GM19023 (cell line): ENCODE measurements around the gene PDE3B.
A peak's percentile ranks its signal among the peaks of the same experiment; 100 is the strongest.
"Not testable (repeated sequence)": the region's sequence is repeated elsewhere in the genome, so short reads cannot be mapped to it uniquely, and the experiment has no call there.

Experiments used
- ATAC-seq: cut with Tn5 transposase; IDR thresholded peaks from one replicate; pipeline ENCODE4 v1.9.1; 2021; ENCODE audit warnings: mild to moderate bottlenecking, moderate library complexity; ENCODE audit not compliant: unreplicated experiment

Gene PDE3B

DNA sequence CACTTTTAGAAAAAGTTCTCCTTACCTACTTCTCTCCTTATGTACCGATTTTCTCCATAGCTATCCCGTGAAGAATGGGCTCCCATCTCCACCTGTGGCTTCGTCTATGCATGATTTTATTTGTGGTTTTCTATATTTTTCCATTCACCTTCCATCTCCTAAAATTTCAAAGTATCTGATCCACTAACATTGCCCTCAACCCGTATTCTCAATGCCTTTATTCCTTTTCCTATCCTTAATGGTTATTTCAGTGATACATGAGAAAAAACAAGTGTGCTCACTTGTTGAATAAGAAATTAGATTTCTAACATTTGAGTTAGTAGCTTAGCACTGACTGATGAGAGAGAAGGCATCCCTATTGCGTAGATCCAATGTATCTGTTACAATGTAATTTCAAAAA is 231.6 kb downstream of the PDE3B start:
- no peak for ATAC-seq

GRCh38 chr11:14881576-14882193 is 238.1 kb downstream of the PDE3B start:
- ATAC-seq, result no peak

DNA sequence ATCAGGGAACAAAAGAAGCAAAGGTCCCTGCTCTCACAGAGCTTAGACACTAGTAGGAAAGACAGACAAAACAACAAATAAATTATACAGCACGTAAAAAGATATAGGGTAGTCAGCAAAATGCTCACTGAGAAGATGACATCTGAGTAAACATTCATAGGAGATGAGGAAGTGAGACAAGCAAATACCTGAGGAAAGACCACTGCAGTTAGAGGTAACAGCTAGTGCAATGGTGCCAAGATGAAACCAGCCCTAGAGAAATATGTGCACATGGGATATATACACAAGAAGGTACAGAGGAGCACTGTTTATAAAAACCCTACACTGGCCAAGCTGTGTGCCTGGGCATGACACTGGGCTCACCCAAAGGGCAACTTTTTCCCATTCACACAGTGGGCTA is 238.6 kb downstream of the PDE3B start:
- ATAC-seq, result no peak

GRCh38 chr11:14883683-14884082 is 240.1 kb downstream of the PDE3B start:
- not testable (repeated sequence) for ATAC-seq

- ATAC-seq, result no peak
Observed at GRCh38 chr11:14884667-14885273, 241.2 kb downstream of the PDE3B start.

DNA sequence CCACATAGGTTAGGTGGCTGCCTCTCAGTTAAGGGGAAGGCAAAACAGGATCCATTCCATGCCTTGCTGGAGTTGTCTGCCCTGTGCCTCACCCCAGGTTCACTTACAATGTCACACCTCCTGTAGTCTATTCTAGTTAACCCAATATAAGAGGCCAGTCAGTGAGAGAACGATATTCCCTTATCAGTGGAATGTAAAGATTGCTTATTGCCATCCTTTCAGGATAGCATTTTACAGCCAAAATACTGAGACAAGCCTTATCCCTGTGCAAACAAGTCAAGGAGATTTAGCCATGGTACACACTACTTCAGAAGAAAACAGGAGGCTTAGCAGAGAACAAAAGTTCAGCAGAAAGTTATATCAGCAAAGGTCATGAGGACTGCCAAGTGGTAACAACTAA is 242.9 kb downstream of the PDE3B start:
- no peak for ATAC-seq

DNA sequence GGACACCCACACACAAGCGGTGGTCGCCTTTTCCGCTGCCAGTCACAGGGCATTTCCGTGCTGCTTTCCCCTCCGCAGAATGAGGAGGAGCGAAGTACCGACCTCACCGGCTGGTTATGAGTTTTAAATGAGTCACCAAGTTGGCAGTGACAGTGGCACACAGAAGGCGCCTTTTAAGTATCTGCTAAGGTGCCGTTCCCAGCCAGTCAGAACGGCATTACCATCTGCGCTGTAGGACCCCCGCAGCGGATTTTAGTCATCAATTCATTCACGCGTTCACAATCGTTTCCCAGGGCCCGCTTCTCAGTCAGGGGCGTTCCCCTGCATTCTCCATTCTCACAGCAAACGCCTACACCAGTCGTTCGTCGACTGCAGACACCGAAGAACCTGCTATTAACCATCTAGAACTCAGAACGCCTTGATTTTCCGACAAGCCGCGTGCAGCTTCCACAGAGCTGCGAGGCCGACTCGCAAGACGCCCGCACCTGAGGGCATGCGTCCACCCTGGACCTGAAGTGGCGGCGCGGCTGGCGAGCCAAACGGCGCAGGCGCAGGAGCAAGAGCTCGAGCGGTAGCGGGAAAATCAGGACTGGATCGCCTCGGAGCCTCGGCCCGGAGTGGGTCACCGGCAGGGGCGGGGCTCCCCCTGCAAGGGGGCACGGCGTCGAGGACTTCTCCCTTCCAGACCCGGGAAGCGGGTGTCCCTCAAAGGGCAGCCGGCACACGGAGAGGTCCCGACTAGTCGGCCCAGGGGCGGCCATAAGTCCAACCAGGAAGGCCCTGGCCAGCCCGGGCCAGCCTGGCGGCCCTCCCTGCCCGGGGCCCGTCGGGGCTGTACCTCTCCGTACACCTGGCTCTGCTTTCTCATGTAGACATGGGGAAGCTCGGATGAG is 247.8 kb downstream of the PDE3B start:
- peak; percentile 61 for ATAC-seq

- peak; percentile 95 for ATAC-seq
Observed at GRCh38 chr11:14892036-14892556, 248.5 kb downstream of the PDE3B start, which contains the start of gene CYP2R1. Gene CYP2R1 (minus strand): TSS chr11:14892231. CDS start chr11:14892205, 26 bp downstream.

DNA sequence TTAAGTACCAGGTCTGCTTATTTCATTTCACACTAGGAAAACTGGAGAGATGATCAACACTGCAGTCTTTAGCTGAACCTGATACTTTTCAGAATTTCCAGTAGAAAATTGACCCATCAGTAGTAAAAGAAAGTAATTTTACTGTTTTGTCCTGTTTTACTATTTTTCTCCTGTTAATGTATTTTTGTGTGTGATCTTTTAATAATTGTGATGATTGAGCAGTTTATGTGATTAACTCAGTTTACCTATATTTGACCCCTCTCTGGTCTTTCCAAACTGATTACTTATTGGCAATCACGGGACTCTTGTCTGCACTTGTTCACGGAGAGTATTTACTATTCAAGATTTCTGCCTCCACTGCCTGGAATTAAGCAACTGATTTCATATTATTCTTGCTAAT is 249.0 kb downstream of the PDE3B start:
- ATAC-seq, result no peak

DNA sequence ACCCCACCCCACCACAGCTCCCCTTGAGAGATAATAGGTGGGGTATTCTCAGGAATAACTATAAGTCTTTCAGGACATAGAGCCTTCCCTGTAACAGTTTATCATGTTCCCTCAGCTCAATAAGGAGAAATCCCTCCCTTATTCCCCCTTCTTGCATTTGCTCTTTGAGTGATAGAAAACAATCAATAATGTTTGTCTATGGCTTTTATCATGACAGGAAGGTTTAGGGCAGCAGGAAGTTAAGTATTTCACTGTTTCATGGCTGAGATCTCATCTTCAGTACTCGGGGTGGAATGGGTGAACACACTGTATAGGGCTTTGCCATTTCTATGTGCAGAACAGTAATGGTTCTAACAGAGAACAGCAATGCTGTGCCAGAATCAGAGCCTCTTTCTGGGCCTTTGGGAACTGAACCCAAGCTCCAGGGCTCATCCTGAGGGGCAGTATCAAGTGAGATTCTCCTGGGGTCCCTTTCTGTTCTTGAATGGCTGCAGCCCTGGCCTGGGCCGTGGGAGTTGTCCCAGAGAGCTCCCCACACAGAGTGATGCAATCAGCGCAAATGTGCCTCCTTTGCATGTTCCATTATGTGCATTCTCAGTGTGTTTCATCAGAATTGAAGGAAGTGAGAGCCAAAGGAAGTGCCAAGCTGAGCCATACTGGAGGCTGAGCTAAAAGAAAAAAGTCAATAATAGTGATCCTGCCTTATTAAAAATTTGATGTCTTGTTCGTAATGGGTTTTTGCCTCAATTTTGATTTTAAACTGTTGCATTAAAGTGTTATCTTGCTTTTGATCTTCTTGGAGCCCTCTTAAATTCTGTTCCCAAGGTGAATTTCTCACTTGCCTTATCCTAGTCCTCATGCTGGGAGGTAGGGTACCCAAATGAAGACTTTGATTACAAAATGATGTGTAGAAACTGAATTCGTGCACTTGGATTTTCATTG is 251.3 kb downstream of the PDE3B start:
- ATAC-seq, result no peak

DNA sequence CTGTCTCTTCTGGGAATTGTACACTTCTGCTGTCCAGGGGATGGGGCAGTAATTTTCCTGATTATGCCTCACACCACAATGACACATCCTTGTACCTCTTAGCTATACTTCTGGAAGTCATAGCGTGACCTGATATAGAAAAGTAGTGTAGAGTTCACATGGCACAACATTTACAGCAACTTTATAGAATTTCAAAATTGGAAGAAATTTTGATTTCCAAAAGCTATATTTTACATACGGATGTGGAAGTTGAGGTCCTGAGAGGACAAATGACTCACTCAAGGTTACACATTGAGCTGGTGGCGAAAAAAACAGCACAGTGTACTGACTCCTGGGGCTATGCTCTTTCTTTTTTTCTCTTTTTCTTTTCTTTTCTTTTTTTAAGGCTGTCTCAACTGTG is 254.8 kb downstream of the PDE3B start:
- no peak for ATAC-seq

DNA sequence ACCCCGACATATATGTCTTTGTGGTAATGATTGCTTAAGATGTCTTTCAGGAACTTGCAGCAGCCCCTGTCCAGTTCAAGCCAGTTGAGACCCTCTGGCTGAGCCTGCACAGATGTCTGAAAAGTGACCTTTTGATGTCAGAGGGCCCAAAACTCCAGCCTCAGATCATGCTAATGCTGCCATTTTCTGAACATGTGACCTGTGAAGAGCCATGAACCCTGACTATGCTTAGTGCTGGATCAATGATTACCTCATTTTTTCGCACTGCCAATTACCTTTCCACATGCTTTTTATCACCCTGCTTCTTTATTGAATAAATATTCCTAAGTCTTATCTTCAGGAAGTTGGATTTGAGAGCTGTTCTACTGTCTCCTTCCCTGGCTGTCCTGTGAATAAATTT is 255.3 kb downstream of the PDE3B start:
- ATAC-seq, result no peak

- ATAC-seq, result no peak
Observed at GRCh38 chr11:14902650-14903350, 259.2 kb downstream of the PDE3B start.

DNA sequence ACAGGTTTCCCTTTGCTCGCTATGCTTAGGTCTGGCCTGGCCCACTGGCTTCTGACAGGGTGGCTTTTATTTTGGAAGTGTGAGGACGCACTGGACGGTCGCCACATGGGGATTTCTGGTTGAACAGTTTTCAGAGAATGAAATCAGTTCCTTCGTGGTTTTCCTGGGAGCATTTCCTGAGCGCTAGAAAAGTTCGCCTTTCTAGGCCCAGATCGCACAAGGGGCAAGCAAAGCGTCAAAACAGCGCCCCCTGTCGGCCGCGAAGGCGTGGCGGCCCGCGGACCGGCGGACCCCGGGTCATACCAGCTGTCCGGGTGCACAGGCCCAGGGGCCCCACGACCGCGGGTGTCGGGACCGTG is 261.1 kb downstream of the PDE3B start:
- ATAC-seq, result peak; percentile 45

DNA sequence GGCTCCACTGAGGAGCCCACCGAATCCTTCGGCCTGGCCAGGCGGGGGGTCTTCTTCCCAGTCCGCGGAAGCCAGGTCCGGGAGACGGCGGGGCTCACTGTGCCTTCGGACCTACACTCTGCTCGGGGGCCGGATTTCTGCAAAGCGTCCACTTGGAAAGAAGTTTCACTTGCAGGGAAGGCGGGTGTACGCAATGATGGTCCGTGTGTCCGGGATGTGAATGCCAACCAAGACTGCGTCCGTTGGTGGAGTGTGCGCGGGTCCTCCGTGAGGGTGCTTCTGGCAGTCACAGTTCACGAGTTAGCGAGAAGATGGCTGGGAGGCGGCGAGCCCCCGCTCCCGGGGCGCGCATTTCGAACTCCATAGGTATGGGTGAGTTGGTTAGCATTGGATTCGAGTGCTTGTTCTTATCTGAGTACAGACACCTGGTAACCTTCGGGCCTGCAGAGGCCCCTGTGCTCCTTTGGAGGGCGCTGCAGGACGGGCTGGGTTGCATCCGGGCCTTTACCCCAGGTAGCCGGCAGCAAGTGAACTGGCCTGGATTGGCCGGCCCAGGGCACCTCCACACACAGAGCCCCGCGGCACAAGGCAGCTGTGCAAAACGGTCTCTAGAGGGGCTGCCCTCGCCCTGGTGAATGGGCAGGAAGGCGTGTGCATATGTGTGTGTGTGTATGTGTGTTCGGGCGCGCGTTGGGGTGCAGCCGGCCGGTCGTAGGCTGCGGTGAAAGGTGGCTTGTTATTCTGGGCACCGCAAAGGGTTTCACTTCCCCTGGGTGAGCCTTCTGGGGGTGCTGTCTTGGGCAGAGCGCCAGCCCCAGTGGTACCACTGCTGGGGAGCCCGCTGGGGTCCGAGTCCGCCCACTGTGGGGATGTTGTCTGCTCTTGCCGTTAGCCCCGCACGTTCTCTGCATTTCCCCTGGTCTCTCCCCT is 261.8 kb downstream of the PDE3B start:
- ATAC-seq, result peak; percentile 55

DNA sequence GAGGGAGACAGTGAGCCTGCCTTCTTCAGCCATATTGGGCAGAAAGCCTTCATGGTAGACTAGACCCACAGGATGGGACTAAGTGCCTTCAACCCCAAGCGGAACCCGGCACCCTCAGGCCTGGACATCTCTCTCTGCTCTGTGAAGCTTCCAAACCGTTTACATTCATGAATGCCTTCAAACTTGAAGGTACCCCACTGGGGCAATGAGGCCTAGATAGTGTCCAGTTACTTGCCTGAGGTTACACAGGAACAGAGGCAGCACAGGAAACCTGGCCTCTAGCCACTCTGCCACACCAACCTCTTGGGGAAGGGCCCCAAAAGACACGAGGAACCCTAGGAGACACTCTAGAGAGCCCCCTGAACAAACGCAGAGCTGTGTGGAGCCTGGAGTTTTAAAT is 263.0 kb downstream of the PDE3B start:
- ATAC-seq, result no peak

- ATAC-seq, result no peak
Observed at GRCh38 chr11:14906993-14907392, 263.4 kb downstream of the PDE3B start.

DNA sequence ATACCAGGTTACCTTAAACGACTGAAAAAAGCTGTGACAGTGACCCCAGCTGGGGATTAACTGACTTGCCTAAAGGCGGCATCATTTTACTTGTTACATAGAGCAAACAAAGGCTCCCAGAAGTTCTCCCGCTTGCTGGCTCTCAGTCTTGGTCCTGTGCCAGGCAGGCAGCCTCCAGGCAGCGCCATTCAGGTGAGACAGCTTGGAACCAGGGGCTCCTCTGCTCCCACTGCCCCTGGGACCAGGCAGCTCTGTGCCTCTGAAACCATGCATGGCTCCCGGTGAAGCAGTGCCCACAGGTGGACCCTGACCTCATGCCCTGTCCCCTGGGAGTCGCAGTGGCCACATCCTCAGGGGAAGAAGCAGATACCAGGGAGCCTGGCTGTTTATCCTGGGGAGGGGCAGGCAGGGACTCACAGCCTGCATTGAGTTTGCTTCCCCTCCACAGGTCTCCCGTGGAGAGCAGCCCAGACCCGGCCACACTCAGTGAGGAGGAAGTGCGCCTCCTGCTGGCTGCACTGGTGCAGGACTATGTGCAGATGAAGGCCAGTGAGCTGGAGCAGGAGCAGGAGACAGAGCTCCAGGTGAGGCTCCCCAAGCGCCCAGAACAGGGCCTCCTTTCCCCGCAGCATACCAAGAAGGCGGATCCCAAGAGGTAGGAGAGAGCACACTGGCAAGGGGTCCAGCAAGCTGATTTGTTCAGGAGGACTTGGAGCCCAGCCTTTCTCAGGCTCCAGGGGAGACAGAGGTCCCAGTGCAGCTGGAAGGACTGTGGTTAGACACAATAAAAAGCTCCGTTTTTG is 264.0 kb downstream of the PDE3B start:
- peak; percentile 61 for ATAC-seq
